NCI-H748 treated with DMSO at 0.1 percent for 48 hours (cell line): ENCODE data around the gene CNGA3.
A peak's percentile ranks its signal among the peaks of the same experiment; 100 is the strongest.
"Not testable (repeated sequence)": the region's sequence is repeated elsewhere in the genome, so short reads cannot be mapped to it uniquely, and the experiment has no call there.

ENCODE experiments used
- DNase-seq: peaks from one replicate; lab custom pipeline; 2025; lab: John Stamatoyannopoulos, UW

Gene CNGA3

DNA sequence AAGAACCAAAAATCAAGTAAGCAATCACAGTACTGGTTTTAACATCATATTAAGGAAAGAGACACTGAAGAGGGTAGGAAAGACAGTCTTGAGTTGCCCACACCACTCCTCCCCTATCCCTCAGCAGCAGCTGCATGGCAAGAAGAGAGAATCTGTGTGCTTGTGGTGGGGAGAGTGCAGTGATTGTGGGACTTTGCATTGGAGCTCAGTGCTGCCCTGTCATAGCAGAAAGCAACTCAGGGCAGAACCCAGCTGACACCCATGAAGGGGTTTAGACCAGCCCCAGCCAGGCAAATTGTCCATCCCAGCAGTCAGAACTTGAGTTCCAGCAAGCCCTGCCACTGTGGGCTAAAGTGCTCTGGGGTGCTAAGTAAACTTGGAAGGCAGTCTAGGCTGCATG, 57.6 kb downstream of the CNGA3 start:
- no peak for DNase-seq

DNA sequence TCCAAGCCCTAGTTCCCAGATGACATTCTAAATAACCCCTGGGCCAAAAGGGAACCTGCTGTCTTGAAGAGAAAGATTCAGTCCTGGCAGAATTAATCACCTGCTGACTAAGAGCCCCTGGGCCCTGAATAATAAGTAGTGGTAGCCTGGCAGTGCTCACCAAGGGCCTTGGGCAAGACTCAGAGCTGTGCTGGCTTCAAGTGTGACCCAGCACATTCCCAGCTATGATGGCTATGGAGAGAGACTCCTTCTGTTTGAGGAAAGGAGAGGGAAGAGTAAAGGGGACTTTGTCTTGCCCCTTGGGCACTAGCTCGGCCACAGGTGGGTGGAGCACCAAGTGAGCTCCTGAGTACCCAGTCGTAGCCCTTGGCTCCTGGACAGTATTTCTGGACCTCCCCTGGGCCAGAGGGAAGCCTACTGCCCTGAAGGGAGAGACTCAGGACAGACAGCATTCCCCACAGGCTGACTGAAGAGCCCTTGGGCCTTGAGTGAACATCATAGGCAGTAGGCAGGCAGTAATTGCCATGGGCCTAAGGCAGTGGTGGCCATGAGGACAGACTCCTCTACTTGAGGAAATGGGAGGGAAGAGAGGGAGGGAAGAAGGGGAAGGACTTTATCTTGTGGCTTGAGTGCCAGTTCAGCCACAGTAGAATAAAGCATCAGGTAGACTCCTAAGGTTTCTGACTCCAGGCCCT, 58.4 kb downstream of the CNGA3 start:
- no peak for DNase-seq

DNA sequence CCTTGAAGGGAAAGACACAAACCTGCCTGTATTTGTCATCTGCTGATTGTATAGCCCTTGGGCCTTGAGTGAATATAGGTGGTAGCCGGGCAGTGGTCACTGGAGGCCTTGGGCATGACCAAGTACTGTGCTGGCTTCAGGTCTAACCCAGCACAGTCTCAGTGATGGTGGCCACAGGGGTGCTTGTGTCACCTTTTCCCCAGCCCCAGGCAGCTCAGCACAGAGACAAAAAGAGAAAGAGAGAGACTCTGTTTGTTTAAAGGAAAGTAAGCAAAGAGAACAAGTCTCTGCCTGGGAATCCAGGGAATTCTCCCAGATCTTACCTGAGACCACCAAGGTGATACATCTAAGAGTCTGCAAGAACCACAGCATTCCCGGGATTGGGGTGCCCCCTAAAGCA, 59.0 kb downstream of the CNGA3 start:
- no peak for DNase-seq

DNA sequence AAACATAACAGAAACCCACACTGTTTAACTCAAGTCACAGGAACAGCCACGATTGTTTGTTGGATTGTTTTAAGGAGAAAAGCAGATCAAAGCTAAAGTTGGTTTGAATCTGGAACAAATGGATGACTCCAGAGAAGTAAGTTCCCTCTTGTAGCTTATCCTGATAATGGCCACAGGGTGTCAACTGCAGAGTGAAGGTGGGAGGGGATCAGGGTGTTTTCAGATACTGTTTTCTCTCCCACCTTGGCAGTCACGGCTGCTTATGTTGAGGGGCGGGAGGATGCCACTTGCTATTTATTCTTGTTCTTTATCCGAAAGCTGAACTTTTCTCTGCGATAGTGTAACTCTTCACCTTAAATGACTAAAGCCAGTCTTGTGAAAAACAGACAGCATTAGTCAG, 61.9 kb downstream of the CNGA3 start:
- DNase-seq, result no peak

DNA sequence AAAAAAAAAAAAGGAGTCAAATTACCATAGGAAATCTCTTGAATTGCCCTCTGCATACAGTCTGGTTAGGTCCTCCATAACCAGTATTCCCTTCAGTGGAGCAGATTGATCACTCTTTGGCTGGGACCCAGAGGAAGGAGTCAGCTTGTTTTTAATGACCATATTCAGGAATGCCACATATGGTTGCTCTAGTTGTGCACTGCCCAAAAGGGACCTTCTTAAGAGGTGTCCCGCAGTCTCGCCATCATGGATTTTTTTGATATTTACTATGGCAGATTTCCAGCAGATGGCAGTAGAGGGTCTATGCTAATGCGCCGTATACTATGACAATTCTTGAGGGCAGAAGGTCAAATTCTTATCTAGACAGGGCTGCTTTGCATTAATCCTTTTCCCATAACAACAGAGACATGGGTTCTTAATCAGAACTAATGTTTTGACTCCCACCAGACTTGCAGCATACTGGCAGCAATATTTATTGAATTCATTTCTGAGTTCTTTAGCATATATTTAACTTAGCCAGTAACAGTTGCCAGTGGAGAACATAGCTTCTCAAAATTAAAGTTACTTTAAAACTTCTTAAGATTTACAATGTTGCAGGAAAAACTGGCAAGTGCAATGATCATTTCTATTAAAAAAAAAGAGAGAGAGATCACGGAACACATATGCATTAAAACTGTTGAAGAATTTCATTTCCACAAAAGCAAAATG, 66.6 kb downstream of the CNGA3 start:
- DNase-seq, result peak; percentile 4

DNA sequence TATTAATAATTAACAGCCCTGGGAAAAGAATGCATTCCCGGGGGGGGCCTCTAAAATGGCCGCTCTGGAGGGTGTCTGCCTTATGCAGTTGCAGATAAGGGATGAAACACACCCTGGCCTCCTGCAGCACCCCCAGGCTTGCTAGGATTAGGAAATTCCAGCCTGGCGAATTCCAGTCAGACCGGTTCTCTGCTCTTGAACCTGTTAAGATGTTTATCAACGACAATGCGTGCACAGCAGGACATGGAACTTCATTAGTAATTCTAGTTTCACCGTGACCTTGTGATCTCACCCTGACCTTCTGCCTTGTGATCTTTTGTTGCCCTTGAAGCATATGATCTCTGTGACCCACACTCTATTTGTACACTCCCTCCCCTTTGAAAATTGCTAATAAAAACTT, 68.0 kb downstream of the CNGA3 start:
- not testable (repeated sequence) for DNase-seq

DNA sequence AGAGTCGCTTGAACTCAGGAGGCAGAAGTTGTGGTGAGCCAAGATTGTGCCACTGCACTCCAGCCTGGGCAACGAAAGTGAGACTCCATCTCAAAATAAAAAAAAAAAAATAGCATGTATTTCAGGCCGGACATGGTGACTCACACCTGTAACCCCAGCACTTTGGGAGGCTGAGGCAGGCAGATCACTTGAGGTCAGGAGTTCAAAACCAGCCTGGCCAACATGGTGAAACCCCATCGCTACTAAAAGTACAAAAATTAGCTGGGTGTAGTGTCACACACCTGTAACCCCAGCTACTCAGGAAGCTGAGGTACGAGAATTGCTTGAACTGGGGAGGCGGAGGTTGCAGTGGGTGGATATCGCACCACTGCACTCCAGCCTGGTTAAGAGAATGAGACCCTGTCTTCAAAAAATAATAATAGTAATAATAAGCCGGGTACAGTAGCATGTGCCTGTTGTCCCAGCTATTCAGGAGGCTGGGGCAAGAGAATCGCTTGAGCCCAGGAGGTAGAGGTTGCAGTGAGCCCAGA, 69.5 kb downstream of the CNGA3 start:
- not testable (repeated sequence) for DNase-seq

DNA sequence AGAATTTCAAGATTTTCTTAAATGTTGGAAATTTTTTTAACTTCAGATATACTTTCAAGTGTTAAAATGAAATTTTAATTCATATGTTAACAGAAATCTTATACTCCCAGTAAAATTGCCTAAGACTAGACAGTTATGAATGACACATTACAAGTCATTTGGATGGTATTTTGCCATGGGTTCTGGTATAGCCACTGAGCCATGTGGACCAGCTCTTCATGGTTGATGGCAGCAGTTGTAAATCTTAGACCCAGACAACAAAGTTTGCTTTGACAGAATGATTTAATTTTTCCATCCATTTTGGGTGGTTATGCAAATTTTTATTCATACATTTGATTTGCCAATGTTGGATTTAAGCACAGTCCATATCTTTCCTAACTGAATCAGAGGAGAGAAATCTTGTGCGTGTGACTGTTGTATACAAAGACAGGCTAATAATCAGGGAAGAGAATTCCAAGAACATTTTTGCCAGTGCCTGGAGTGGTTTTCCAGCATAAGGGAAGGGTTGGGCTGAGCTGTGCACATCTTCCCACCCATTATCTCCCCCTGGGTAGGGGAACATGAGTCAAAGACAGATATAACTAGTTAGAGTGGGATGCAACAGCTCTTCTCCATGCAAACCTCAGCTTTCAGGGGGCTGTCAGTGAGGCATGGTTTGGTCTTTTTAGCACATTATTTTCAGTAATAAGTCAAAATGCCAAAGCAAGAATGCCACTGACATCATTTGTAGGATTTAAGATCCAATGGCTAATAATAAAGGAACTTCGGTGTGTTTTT, 70.3 kb downstream of the CNGA3 start:
- DNase-seq, result no peak

DNA sequence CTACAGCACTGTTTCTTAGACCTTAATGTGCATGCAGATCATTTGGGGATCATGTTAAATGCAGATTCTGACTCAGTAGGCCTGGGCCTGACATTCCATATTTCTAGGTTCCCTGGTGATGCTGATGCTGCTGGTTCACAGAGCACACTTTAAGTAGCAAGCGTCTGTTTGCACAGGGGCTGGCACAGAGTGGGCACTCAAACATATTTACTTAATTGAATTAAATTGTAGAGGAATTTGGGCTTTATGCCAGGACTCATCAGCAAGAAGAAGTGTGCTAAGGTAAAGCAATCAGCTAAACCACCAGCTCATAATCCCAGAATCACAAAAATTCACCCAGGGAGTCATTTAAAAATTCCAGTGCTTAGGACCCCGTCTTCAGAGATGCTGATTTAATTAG, 73.3 kb downstream of the CNGA3 start:
- DNase-seq, result no peak

DNA sequence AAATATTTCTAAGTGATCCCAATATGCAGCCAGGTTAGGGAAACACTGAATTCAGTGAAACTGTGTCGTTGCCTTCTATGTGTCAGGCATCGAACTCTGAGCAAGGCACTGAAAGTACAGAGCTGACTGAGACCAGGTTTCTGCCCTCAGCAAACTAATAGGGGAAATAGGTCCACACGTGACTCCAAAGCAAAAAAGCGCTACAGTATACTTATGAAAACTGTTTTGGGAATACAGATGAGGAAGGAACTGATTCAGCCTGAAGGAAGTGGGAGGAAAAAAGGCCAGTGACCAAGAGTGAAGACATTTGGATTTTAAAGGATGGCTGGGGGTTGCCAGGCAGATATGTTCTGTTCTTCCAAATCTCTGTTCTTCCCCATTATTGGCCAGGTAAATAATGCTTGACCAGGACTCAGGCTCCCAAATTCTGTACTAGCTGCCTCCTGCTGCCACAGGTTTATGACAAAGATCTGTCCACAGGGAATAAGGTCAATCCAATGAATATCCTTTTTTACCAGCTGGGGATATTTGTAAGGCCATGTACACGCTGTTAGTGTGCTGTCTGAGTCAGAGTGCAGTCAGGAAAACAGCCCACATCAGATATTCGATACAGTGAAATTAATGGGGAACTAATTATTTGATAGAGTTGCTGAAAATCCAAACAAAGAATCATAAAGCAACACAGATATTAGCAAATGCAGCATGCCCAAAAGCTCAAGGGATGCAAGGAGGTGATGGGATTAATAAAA, 73.9 kb downstream of the CNGA3 start:
- DNase-seq, result no peak

DNA sequence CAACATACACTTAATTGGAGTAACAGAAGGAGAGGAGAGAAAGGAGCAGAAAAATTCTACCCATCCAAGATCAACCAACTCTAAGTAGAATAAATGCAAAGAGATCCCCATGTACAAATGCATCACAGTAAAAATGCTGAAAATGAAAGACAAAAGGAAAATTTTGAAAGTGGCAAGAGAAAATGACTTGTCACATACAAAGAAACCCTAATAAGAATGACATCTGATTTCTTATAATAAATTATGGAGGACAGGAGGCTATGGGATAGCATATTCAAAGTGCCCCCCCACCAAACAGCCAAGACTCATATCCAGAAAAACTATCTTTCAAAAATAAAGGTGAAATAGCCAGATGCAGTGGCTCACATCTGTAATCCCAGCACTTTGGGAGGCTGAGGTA, 76.2 kb downstream of the CNGA3 start:
- no peak for DNase-seq

DNA sequence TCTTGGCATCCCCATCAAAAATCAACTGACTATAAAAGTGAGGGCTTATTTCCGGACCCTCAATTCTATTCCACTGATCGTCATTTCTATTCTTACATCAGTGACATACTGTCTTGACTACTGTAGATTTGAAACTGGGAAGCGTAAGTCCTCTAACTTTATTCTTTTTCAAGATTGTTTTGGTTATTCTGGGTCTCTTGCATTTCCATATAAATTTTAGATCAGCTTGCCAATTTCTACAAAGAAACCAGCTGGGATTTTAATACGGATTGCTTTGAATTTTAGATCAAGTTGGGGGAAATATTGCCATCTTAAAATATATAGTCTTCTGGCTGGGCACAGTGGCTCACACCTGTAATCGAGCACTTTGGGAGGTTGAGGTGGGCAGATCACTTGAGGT, 80.5 kb downstream of the CNGA3 start:
- DNase-seq, result no peak

DNA sequence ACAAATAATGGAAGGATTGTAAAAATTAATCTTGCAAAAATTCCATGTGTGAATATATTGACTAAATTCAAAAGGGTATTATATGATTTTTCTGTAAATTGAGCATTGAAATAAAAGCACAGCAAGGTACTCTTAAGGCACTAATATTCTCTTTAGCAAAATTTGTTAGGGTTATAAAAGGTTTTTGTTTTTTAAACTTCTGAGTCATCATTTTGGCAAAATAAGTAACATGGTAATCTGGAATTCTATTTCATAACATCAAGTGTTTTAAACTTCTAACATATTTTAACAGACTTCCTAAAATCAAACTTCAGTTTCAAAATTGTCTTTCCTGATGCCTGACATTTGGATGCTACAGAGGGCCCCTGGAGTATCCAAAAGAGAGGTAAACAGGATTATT, 85.9 kb downstream of the CNGA3 start:
- no peak for DNase-seq

DNA sequence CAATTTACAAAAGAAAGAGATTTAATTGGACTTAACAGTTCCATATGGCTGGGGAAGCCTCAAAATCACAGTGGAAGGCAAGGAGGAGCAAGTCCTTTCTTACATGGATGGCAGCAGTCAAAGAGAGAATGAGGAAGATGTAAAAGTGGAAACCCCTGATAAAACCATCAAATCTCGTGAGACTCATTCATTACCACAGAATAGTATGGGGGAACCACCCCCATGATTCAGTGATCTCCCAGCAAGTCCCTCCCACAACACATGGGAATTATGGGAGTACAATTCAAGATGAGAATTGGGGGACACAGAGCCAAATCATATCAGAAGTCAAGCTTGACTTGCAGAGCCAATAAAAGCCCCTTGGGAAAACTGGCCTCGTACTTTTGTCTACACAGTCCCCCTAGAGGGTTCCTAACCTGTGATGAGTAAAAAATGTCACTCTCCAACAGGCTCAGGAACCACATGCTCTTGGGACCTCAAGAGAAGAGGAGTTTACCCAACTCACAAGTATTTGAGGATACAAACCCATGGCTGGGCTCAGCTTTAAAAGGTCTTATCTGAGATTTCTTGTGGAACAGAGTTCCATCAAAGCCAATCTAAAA, 87.2 kb downstream of the CNGA3 start:
- no peak for DNase-seq

DNA sequence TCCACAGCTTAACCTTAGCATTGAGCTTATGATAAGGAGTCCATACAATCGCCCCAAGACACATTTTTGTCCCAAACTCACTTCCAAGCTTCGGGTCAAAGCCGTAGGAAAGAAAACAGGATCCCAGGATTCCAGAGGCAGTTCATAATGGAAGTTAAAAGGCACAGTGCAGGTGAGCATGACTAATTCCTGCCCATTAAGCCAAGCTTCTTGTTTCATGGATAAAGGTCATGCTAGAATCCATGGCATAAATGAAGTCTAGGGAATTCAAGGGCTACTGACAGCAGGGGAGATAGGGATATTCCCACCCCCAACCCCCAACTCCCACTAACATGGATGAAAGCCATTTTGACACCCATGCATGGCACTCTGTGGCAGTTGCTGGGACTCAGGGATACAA, 88.2 kb downstream of the CNGA3 start:
- DNase-seq, result no peak

DNA sequence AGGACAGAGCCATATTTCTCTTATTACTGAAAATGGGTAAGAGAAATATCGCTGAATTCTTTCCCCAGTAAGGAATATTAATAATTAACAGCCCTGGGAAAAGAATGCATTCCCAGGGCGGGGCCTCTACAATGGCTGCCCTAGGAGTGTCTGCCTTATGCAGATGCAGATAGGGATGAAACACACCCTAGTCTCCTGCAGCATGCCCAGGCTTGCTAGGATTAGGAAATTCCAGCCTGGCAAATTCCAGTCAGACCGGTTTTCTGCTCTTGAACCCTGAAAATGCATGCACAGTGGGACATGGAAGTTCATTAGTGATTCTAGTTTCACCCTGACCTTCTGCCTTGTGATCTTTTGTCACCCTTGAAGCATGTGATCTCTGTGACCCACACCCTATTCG, 89.4 kb downstream of the CNGA3 start:
- not testable (repeated sequence) for DNase-seq

DNA sequence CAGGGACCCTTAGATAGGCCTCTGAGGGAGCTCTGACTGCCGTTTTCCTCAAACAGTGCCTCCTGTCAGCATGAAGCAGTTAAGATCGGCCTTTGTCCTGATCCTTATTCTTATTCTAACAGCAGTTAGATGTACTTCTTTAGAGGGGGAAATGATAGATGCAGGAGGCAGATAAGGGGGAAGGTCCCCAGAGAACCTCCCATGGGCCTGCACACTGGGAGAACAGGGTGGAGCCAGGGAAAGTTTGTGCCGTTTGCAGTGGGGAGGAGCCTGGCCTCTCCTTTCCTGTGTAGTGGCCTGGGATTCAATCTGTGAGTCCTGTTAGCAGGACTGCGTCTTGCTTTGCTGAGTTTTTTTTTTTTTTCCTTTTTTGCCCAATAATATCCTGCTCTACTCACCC, 90.5 kb downstream of the CNGA3 start:
- DNase-seq, result no peak

DNA sequence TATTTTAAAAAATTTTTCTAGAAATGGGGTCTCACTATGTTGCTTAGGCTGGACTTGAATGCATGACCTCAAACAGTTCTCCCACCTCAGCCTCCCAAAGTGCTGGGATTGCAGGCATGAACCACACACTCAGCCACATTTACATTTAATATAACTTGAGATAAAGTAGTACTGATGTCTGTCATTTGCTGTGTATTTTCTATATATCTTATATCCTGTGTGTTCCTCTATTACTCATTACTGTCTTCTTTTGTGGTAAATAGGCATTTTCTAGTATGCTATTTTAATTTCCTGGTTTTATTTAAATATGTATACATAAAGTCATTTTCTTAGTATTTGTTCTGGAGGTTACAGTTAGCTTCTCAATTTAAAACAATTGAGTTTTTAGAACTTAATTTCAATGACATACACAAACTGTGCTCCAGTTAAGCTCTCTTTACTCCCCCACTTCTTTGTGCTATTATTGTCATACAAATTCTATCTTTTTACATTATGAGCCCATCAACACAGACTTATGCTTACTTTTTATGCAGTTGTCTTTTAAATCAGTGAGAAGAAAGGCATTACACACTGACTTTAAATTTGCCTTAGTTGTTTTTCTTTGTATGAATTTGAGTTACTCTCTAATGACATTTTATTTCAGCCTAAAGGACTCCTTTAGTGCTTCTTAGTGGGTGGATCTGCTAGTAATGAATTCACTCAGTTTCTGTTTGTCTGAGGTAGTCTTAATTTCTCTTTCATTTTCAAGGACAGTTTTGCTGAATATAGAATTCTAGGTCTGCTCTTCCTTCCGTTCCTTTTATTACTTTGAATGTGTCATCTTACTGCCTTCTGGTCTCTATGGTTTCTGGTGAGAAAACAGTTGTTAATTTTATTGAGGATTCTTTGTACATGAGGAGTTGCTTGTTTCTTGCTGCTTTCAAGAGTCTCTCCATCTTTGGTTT, 92.2 kb downstream of the CNGA3 start:
- DNase-seq, result no peak

DNA sequence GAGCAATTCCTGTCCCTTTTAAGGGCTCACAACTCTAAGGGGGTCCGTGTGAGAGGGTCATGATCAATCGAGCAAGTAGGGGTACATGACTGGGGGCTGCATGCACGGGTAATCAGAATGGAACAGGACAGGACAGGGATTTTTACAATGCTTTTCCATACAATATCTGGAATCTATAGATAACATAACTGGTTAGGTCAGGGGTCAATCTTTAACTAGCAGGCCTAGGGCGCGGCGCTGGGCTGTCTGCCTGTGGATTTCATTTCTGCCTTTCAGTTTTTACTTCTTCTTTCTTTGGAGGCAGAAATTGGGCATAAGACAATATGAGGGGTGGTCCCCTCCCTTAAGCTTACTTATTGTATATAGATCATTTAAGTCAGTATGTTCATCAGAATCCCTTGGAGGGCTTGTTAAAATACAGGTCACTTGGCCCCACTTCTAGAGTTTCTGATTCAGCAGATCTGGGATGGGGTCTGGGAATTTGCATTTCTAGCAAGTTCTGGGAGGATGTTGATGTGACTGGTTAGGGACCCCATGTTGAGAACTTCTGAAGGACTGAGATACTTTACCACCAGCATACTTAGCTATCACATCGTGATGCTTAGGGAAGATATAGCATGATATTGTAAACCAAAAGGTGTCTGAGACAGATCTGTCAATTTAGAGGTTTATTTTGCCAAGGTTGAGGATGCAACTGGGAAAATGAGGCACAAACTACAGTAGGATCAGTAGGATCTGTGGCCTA, 95.6 kb downstream of the CNGA3 start:
- DNase-seq, result no peak

DNA sequence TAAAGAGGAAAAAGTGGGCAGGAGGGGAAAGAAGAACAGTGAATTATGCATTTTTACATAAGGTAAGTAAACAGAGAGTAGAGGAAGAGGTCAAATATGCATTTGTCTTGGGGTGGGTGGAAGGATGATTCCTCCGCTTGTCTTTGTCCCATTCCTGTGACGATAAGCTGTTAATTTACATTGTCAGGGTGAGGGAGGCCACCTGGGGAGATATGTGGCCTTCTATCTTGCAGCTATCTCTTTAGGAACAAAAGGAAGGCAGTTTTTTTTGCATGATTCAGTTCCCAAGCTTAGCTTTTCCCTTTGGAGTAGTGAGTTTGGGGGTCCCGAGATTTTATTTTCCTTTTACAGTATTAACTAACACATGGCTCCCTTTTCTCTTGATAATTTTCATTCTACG, 96.2 kb downstream of the CNGA3 start:
- DNase-seq, result no peak
